HG03469 (cell line): ENCODE data around the gene BBS12.

Experiments
- ATAC-seq: cut with Tn5 transposase; IDR thresholded peaks from one replicate; pipeline ENCODE4 v1.9.1; 2021; ENCODE audit warnings: mild to moderate bottlenecking, moderate library complexity, moderate number of reproducible peaks; ENCODE audit not compliant: unreplicated experiment

The BBS12 gene

GRCh38 chr4:122793811-122794210, 61.3 kb downstream of the BBS12 start:
- ATAC-seq, result no peak
